ENCODE measurements around the gene SUGCT. TPM values are rescaled to one million over a fixed set of nuclear protein-coding genes. Genes with fewer than 3 reads are reported as not detected.

Gene SUGCT
- total RNA-seq, 2 experiments from 2014 or later = 0.21 to 0.61 TPM

- no peak overlapping the region for H3K4me3 Mint-ChIP-seq
- CTCF ChIA-PET = no interaction called here
- H3K9me3 Mint-ChIP-seq (ENCODE audit: low read depth) = no peaks in the 10 kb centered on the region
- H3K27me3 Mint-ChIP-seq = no peaks in the 10 kb centered on the region
- H3K4me1 Mint-ChIP-seq = no peaks in the 10 kb centered on the region
- ATAC-seq = no peak
- no peak overlapping the region for H3K27ac Mint-ChIP-seq
- no peak for DNase-seq
- no peaks in the 10 kb centered on the region for H3K36me3 Mint-ChIP-seq
Observed at GRCh38 chr7:40773656-40774055, 638.9 kb downstream of the SUGCT start.

GRCh38 chr7:40775877-40776276, 641.1 kb downstream of the SUGCT start:
- H3K27me3 Mint-ChIP-seq = no peaks in the 10 kb centered on the region
- no peaks in the 10 kb centered on the region for H3K4me1 Mint-ChIP-seq
- CTCF ChIA-PET = no interaction called here
- no peak overlapping the region for H3K4me3 Mint-ChIP-seq
- ATAC-seq (no peak), DNase-seq (no peak)
- no peaks in the 10 kb centered on the region for H3K36me3 Mint-ChIP-seq
- H3K9me3 Mint-ChIP-seq (ENCODE audit: low read depth) = no peaks in the 10 kb centered on the region
- H3K27ac Mint-ChIP-seq = no peak overlapping the region

GRCh38 chr7:40777730-40778312, 643.0 kb downstream of the SUGCT start:
- ATAC-seq = no peak
- DNase-seq = no peak
- CTCF ChIA-PET = no interaction called here
- Mint-ChIP-seq H3K4me1 (no peaks in the 10 kb centered on the region), H3K36me3 (no peaks in the 10 kb centered on the region), H3K4me3 (no peak overlapping the region), H3K9me3 (ENCODE audit: low read depth) (no peaks in the 10 kb centered on the region), H3K27me3 (no peaks in the 10 kb centered on the region), H3K27ac (no peak overlapping the region)

GRCh38 chr7:40780460-40780859, 645.7 kb downstream of the SUGCT start:
- H3K27ac Mint-ChIP-seq = no peak overlapping the region
- ATAC-seq = no peak
- H3K27me3 Mint-ChIP-seq = no peaks in the 10 kb centered on the region
- no peaks in the 10 kb centered on the region for H3K9me3 Mint-ChIP-seq (ENCODE audit: low read depth)
- no peaks in the 10 kb centered on the region for H3K4me1 Mint-ChIP-seq
- DNase-seq = no peak
- no peak overlapping the region for H3K4me3 Mint-ChIP-seq
- CTCF ChIA-PET = no interaction called here
- no peaks in the 10 kb centered on the region for H3K36me3 Mint-ChIP-seq

- H3K36me3 Mint-ChIP-seq = no peaks in the 10 kb centered on the region
- no peak for DNase-seq
- no peaks in the 10 kb centered on the region for H3K27me3 Mint-ChIP-seq
- no peak overlapping the region for H3K4me3 Mint-ChIP-seq
- ATAC-seq = no peak
- no peak overlapping the region for H3K27ac Mint-ChIP-seq
- H3K4me1 Mint-ChIP-seq = no peaks in the 10 kb centered on the region
- CTCF ChIA-PET = no interaction called here
- H3K9me3 Mint-ChIP-seq (ENCODE audit: low read depth) = peaks cover 2% of the 10 kb centered on the region
Observed at GRCh38 chr7:40782836-40783235, 648.0 kb downstream of the SUGCT start.

- CTCF ChIA-PET = no interaction called here
- H3K9me3 Mint-ChIP-seq (ENCODE audit: low read depth) = peaks cover 2% of the 10 kb centered on the region
- H3K4me3 Mint-ChIP-seq = no peak overlapping the region
Observed at GRCh38 chr7:40784176-40784575, 649.4 kb downstream of the SUGCT start.

GRCh38 chr7:40786909-40787308, 652.1 kb downstream of the SUGCT start:
- Mint-ChIP-seq H3K27me3 (no peaks in the 10 kb centered on the region), H3K4me3 (no peak overlapping the region), H3K27ac (no peak overlapping the region), H3K4me1 (no peaks in the 10 kb centered on the region), H3K36me3 (no peaks in the 10 kb centered on the region), H3K9me3 (ENCODE audit: low read depth) (peaks cover 2% of the 10 kb centered on the region)
- no peak for DNase-seq
- no peak for ATAC-seq
- CTCF ChIA-PET = no interaction called here

More at GRCh38 chr7:40784176-40784575, 649.4 kb downstream of the SUGCT start:
- ATAC-seq (no peak), DNase-seq (no peak)
- no peaks in the 10 kb centered on the region for H3K4me1 Mint-ChIP-seq
- no peak overlapping the region for H3K27ac Mint-ChIP-seq
- no peaks in the 10 kb centered on the region for H3K36me3 Mint-ChIP-seq
- no peaks in the 10 kb centered on the region for H3K27me3 Mint-ChIP-seq

- Mint-ChIP-seq H3K4me1 (no peaks in the 10 kb centered on the region), H3K36me3 (no peaks in the 10 kb centered on the region), H3K27ac (no peak overlapping the region), H3K27me3 (no peaks in the 10 kb centered on the region), H3K4me3 (no peak overlapping the region), H3K9me3 (ENCODE audit: low read depth) (no peaks in the 10 kb centered on the region)
- DNase-seq (no peak), ATAC-seq (no peak)
- CTCF ChIA-PET = no interaction called here
Observed at GRCh38 chr7:40793132-40793531, 658.3 kb downstream of the SUGCT start.

- ATAC-seq (no peak), DNase-seq (no peak)
- Mint-ChIP-seq H3K27me3 (no peaks in the 10 kb centered on the region), H3K9me3 (ENCODE audit: low read depth) (no peaks in the 10 kb centered on the region), H3K36me3 (no peaks in the 10 kb centered on the region), H3K4me1 (no peaks in the 10 kb centered on the region), H3K4me3 (no peak overlapping the region), H3K27ac (no peak overlapping the region)
- CTCF ChIA-PET = no interaction called here
Observed at GRCh38 chr7:40795607-40796006, 660.8 kb downstream of the SUGCT start.

GRCh38 chr7:40796723-40797122, 661.9 kb downstream of the SUGCT start:
- Mint-ChIP-seq H3K4me1 (no peaks in the 10 kb centered on the region), H3K9me3 (ENCODE audit: low read depth) (no peaks in the 10 kb centered on the region), H3K27ac (no peak overlapping the region), H3K27me3 (no peaks in the 10 kb centered on the region), H3K36me3 (no peaks in the 10 kb centered on the region), H3K4me3 (no peak overlapping the region)
- CTCF ChIA-PET = no interaction called here
- DNase-seq (no peak), ATAC-seq (no peak)

- Mint-ChIP-seq H3K36me3 (no peaks in the 10 kb centered on the region), H3K27ac (no peak overlapping the region), H3K9me3 (ENCODE audit: low read depth) (no peaks in the 10 kb centered on the region), H3K27me3 (no peaks in the 10 kb centered on the region), H3K4me3 (no peak overlapping the region), H3K4me1 (no peaks in the 10 kb centered on the region)
- CTCF ChIA-PET = no interaction called here
- DNase-seq (no peak), ATAC-seq (no peak)
Observed at GRCh38 chr7:40798613-40799012, 663.8 kb downstream of the SUGCT start.

- CTCF ChIA-PET = no interaction called here
- no peak overlapping the region for H3K27ac Mint-ChIP-seq
- DNase-seq (no peak), ATAC-seq (no peak)
- H3K9me3 Mint-ChIP-seq (ENCODE audit: low read depth) = no peaks in the 10 kb centered on the region
- no peaks in the 10 kb centered on the region for H3K4me1 Mint-ChIP-seq
- no peaks in the 10 kb centered on the region for H3K36me3 Mint-ChIP-seq
- H3K27me3 Mint-ChIP-seq = no peaks in the 10 kb centered on the region
- H3K4me3 Mint-ChIP-seq = no peak overlapping the region
Observed at GRCh38 chr7:40799493-40800403, 664.9 kb downstream of the SUGCT start.

- Mint-ChIP-seq H3K4me3 (no peak overlapping the region), H3K36me3 (no peaks in the 10 kb centered on the region), H3K27ac (no peak overlapping the region), H3K4me1 (no peaks in the 10 kb centered on the region), H3K9me3 (ENCODE audit: low read depth) (no peaks in the 10 kb centered on the region), H3K27me3 (no peaks in the 10 kb centered on the region)
- ATAC-seq (no peak), DNase-seq (no peak)
- CTCF ChIA-PET = no interaction called here
Observed at GRCh38 chr7:40800771-40801170, 666.0 kb downstream of the SUGCT start.

- Mint-ChIP-seq H3K4me1 (no peaks in the 10 kb centered on the region), H3K27me3 (no peaks in the 10 kb centered on the region), H3K9me3 (ENCODE audit: low read depth) (no peaks in the 10 kb centered on the region), H3K4me3 (no peak overlapping the region), H3K27ac (no peak overlapping the region), H3K36me3 (no peaks in the 10 kb centered on the region)
- CTCF ChIA-PET = no interaction called here
- ATAC-seq (no peak), DNase-seq (no peak)
Observed at GRCh38 chr7:40802497-40802896, 667.7 kb downstream of the SUGCT start.
